Measurements from ENCODE around the gene SIRT4.

Gene SIRT4

DNA sequence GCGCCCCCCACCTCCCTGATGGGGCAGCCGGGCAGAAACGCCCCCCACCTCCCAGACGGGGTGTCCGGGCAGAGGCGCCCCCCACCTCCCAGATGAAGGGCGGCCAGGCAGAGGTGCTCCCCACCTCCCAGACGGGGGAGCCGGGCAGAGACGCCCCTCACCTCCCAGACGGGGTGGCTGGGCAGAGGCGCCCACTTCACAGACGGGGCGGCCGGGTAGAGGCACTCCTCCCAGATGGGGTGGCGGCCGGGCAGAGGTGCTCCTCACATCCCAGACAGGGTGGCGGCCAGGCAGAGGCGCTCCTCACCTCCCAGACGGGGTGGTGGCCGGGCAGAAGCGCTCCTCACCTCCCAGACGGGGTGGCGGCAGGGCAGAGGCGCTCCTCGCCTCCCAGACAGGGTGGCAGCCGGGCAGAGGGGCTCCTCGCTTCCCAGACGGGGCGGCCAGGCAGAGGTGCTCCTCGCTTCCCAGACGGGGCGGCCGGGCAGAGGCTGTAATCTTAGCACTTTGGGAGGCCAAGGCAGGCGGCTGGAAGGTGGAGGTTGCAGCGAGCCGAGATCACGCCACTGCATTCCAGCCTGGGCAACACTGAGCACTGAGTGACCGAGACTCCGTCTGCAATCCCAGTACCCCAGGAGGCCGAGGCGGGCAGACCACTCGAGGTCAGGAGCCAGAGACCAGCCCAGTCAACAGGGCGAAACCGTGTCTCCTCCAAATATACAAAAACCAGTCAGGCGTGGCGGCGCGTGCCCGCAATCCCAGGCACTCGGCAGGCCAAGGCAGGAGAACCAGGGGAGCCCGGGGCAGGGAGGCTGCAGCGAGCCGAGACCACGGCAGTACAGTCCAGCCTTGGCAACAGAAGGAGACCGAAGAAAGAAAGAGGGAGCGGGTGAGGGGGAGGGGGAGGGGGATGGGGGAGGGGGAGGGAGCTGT lies 23.7 kb upstream of the SIRT4 start:
- in situ Hi-C loops (cut with MboI; ENCODE audit: low sequenced_read_pairs): no loop called here

DNA sequence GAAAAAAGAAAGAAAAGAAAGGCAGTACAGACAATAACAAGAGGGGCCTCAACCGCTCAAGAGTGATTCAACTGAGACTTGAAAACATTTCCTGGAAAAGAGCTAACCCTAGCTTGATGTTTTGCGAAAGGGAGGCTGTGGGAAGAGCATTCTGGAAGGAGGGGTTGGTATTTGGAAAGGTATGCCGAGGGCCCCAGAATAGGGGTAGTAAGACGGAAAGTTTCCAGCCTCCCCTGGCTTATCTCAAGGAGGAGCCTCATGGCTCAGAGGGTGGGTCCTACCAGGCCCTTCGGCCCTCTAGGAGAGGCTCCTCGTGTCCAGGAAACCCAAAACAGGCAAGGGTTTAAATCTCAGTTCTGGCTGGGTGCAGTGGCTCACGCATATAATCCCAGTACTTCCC lies 18.8 kb upstream of the SIRT4 start:
- in situ Hi-C loops (cut with MboI; ENCODE audit: low sequenced_read_pairs): no loop called here

DNA sequence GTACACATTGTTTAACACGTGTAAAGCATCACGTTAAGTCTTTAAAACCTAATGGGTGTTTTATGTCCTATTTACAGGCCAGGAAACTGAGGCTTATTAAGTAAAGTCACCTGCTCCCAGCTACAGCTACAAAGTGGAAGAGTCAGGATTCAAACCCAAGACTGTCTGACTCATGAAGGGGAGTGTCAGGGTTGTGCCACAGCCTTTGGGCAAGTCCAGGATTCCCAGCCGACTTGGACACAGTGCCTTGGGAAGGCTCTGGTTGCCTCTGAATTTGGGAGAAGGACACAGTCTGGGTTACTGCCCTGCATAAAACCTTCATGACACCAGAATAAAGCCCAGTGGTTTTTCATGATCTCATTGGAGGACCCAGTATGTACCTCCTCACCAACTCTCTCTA lies 17.7 kb upstream of the SIRT4 start:
- in situ Hi-C loops (cut with MboI; ENCODE audit: low sequenced_read_pairs): no loop called here

DNA sequence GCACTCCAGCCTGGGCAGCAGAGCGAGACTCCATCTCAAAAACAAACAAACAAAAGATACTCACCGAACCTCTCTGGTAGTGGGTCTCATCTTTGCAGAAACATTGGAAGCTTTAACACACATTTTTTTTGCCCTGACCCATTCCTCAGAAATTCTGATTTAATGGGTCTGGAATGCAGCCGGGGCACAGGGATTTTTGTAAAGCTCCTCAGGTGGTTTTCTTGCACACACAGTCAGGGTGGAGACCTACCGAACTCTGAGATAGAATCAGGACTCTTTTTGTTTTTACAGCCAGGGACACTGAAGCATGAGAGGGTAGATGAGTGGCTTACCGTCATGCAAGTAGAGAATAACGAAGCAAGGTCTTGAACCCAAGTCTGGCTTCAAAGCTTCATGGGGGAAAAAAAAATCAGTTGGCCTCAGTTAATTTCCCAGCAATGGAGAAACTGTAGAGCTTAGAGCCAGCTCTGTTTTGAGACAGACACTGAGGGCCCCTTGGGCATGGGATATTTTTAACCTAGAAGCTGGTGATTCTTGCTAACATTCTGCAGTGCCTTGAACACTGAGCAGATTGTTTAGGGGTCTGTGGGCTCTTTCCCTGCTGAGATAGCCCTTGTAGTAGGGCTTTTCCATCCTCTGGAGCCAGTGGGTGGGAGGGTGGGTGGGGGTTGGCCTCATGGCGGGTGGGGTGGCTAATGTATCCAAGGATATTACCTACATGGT lies 15.2 kb upstream of the SIRT4 start:
- in situ Hi-C loops (cut with MboI; ENCODE audit: low sequenced_read_pairs): no loop called here

DNA sequence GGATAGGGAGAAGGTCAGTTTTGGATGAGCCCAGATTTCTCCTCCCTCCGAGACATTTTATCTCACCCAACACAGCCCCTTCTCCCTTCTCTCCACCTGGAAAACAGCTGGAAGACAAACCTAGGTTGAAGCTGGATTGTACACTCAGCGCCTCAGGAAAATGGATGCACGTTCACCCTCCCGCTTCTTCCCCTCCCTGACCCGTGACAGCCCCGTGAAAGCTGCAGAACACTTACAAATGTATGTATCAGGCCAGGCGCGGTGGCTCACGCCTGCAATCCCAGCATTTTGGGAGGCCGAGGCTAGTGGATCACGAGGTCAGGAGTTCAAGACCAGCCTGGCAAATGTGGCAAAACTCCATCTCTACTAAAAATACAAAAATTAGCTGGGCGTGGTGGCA lies 14.6 kb upstream of the SIRT4 start:
- in situ Hi-C loops (cut with MboI; ENCODE audit: low sequenced_read_pairs): no loop called here

DNA sequence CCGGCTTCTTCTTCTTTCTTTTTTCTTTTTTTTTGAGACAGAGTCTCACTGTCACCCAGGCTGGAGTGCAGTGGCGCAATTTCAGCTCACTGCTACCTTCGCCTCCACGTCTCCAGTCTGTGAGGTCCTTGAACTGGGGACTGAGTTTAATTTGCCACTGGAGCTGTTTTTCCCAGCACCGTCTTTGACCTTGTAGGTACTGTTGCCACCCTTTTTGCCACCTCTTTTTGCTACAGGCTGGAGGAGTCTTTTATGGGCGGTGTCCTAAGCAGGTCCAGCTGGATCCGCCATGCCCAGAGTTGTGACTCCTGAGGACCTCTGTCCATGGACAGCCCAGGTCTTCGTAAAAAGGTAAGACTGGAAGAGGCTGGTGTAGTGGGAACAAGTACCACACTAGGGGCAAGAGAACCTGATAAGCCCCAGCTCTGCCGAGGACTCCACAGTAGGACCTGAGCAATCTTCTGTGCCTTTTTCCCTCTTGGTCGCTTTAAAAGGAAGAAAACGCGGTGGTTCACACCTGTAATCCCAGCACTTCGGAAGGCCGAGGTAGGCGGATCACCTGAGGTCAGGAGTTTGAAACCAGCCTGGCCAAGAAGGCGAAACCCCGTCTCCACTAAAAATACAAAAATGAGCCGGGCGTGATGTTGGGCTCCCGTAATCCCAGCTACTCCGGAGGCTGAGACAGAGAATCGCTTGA lies 11.4 kb upstream of the SIRT4 start:
- in situ Hi-C loops (cut with MboI; ENCODE audit: low sequenced_read_pairs): no loop called here

DNA sequence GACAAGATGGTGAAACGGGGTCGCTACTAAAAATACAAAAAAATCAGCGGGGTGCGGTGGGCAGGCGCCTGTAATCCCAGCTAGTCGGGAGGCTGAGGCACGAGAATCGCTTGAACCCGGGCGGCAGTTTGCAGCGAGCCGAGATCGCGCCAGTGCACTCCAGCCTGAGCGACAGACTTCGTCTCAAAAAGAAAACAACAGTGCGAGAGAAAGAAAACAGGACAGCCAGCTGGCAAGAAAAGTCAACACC lies 9.8 kb upstream of the SIRT4 start:
- in situ Hi-C loops (cut with MboI; ENCODE audit: low sequenced_read_pairs): no loop called here

DNA sequence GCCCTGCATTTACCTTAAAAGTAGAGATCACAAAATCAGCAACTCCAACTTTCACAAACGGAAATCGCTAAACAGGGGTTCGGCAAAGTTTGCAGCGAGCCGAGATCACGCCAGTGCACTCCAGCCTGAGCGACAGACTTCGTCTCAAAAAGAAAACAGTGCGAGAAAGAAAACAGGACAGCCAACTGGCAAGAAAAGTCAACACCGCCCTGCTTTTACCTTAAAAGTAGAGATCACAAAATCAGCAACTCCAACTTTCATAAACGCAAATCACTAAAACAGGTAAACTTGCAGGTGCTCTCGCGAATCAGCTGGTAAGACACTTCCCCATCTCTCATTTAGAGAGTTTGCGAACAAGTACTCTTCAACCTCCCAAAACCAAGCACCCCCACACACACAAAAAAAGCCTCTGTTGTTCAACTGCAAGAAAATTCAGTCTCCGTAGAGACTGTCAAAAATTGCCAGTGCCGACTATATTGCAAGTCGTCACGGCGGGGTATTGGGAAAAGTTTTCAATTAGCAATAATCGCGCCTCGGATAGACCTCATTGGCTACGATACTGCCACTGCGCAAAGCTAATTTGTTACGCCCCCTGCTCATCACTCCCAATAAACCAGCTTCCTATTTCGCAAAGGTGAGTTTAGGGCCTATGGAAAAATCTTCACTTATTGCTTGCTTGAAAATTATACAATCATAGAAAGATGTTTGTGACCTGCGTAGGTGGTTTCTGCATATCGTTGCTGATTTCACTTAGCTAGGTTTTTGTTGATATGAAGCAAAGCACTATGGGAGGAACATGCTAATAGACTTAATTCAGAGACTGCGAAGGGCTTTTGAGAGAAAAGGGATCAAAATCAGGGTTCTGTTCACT lies 9.2 kb upstream of the SIRT4 start, which contains the start of gene RNU4-1:
TSS of gene RNU4-1 (minus strand) at position 577 of the 871 bp plus-strand sequence.
- in situ Hi-C loops (cut with MboI; ENCODE audit: low sequenced_read_pairs): no loop called here

DNA sequence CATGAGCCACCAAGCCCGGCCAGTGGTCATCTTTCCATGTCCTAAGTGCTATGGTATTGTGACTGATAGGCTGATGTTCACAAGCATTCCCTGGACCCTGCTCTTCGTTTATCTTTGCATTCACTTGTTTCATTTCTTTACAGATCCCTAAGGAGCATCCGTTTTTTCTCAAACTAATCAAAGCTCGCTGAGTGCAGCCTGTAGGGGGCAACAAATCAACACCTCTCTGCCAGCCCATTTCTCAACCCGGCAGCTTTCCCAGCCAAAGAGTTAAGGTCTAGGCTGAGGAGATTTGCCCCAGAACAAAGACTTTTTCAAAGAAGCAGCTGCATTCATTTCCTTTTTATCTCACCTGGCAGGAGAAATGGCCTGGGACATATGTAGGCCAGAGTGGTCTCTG lies 12.1 kb downstream of the SIRT4 start:
- in situ Hi-C loops (cut with MboI; ENCODE audit: low sequenced_read_pairs): no loop called here

DNA sequence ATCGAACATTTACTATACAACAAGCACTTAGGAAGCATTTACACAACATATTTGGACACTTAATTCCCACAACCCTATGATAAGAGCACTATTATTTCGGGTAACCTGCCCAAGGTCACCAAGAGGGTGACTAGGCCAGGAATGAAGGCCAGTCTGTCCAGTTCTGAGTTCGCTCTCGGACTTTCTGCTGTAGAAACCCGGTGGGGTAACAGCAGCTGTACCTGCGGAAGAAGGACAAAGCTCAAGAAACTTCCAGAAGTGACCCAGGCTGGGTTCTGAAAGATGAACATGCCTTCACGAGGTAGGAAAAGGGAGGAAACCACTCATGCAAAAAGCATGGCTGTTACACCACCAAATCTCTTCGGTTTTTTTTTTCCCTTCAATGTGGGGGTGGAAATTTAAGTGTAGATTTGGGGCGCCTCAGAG lies 14.7 kb downstream of the SIRT4 start:
- in situ Hi-C loops (cut with MboI; ENCODE audit: low sequenced_read_pairs): no loop called here

DNA sequence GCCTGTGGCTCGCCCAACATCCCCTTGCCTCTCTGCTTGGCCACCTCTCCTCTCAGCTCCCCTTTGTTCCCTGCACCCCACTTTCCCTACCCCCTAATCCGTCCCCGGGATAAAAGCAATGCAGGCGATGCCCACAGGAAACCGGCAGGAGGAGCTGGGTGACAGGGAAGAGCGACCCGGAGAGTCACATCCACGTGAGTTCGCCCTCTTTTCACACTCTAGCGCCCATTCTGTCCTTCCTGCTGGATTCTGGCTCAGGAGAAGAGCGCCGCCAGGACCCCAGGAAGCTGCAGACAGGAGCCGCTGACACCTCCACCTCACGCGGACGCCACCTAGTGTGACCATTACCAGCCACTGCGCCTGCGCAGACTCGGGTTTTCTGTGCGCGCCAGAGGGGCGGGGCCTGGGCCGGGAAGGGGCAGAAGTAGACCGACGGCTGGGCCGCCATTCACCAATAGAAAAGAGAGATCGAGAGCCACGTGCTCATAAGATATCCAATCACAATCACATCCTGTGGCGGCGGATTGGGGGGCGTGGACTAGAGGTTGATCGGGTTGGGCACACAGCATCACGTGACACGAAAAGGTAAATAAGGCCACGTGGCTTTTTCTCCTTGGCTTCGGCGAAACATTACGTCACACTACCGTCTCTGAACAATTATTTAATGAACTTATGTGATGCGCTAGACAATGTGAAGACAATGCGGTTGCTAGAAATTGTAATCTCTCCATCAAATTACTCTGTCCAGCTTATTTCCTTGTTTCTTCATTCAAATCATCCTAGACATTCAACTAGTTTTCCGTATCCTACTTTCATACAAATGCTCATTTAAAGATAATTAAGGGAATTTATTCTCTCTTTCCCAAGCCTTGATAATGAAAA lies 15.3 kb downstream of the SIRT4 start:
- in situ Hi-C loops (cut with MboI; ENCODE audit: low sequenced_read_pairs): no loop called here

DNA sequence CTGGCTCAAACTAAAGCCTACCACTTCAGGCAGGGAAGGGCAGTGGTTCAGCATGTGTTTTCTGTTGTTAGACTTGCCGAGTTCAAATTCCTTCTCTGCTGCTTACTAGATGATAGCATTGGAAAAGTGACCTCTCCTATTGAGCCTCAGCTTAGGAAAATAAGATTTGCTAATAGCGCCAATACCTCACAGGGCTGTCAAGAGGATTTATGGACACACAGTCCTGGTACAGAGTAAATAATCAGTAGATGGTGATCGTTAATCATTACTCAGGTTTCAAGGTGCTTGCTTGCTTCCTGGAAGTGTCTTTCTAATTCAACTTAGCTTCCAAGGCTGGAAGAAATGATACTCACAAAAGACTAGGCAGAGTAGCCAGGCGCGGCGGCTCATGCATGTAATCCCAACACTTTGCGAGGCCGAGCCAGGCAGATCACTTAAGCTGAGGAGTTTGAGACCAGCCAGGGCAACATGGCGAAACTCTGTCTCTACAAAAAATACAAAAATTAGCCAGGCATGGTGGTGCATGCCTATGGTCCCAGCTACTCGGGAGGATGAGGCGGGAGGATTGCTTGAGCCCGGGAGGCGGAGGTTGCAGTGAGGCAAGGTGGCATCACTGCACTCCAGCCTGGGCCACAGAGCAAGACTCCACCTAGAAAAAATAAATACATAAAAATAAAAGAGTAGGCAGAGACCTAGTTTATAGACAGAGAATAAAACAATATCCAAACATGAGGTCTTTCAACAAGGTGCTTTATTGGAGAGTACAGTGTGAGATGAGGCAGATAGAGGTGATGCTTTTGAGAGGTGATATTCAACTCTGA lies 19.5 kb downstream of the SIRT4 start:
- in situ Hi-C loops (cut with MboI; ENCODE audit: low sequenced_read_pairs): no loop called here

DNA sequence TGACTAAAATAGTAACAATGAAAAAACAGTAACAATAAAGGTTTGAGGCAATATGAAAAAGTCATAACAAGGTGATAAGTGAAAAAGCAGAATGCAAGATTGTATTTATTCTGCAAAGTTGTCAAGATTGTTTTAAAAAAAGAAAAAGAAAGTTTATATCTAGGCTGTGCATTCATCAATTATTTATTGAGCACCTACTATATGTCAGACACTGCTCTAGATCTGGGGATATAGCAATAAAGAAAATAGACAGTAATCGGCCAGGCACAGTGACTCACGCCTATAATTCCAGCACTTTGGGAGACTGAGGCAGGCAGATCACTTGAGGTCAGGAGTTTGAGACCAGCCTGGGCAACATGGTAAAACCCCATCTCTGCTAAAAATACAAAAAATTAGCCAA lies 21.7 kb downstream of the SIRT4 start:
- in situ Hi-C loops (cut with MboI; ENCODE audit: low sequenced_read_pairs): no loop called here

DNA sequence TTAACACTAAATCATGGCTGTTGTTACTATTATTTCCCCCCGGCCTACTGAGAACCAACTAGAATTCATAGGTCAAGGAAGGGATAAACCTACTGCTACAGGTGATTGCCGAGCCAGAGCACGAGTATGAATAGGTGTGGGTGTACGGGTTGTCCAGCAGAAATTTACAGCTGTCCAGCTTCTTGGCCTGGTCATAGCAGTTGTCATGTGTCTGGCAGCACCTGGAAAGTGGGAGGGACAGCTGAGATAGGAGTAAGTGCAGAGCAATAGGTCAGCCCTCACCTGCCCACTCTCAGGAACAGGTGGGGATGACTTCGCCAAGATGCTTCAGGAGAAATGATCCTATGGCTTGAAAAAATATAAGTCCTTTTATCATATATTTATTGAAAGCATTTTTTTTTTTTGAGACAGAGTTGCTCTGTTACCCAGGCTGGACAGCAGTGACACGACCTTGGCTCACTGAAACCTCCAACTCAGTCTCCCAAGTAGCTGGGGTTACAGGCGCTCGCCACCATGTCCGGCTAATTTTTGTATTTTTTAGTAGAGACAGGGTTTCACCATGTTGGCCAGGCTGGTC lies 22.8 kb downstream of the SIRT4 start:
- in situ Hi-C loops (cut with MboI; ENCODE audit: low sequenced_read_pairs): no loop called here

DNA sequence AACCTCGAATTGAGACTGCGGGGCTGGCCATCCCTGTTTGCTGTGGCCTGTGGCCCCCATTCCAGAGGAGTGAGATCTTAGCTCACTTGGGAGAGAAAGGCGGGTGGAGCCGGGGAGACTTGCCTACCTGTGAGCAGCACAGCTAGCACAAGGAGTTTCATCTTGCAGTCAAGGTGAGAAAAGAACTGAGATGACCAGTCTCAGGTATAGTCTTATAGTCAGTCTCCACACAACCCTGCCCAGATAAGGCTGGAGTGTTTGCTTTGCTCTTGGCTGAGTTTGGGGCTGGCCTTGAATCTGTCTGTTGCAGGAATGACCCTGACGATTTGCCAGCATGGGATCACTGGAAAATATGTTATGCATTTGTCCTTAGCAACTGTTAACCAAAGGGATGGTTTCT lies 25.5 kb downstream of the SIRT4 start, which contains the start of gene PLA2G1B:
TSS of gene PLA2G1B (minus strand) at position 187 of the 400 bp plus-strand sequence. CDS start at position 161, 26 bp downstream.
- in situ Hi-C loops (cut with MboI; ENCODE audit: low sequenced_read_pairs): no loop called here

DNA sequence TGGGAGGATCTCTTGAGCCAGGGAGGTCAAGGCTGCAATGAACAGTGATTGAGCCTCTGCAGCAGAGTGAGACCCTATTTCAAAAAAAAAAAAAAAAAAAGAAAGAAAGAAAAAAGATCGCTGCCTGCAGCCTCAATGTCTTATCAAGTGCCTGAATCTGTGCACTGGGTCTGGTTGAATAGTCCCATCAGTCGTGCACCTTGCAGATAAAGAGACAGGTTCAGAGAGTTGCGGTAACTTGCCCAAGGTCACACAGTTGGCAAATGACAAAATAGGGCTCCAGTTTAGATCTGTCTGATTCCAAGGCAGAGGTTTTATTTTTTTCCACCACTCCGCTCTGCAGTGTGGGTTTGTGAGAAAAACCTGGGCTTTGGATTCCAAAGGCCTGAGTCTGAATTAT lies 26.1 kb downstream of the SIRT4 start:
- in situ Hi-C loops (cut with MboI; ENCODE audit: low sequenced_read_pairs): no loop called here

DNA sequence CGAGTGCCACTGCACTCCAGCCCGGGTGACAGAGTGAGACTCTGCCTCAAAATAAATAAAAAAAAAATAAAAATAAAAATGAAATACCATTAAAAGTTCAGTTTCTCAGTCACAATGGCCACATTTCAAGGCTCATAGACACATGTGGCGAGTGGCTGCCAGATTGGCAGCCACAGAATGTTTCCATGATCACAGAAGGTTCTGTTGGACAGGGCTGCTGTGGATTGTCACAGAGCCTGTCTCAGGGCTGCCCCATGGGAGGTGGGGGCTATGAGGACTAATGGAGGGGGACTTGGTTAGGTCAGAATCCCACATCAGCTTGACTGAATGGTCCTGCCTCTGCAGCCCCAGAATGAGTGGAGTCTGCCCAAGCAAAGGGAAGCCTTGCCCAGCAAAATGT lies 29.3 kb downstream of the SIRT4 start:
- in situ Hi-C loops (cut with MboI; ENCODE audit: low sequenced_read_pairs): no loop called here

DNA sequence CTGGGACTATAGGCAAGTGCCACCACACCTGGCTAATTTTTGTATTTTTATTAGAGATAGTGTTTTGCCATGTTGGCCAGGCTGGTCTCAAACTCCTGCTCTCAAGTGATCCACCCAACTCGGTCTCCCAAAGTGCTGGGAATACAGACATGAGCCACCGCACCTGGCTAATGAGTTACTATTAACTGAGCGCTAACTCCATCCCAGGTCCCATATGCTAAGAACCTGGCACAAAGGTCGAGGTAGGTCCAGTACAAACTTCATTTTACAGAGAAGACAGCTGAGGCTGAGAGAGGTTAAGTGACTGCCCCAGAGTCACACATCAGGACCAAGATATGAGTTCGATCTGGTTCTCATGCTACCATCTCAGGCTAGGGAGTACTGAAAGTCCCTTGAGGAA lies 29.9 kb downstream of the SIRT4 start:
- in situ Hi-C loops (cut with MboI; ENCODE audit: low sequenced_read_pairs): no loop called here

DNA sequence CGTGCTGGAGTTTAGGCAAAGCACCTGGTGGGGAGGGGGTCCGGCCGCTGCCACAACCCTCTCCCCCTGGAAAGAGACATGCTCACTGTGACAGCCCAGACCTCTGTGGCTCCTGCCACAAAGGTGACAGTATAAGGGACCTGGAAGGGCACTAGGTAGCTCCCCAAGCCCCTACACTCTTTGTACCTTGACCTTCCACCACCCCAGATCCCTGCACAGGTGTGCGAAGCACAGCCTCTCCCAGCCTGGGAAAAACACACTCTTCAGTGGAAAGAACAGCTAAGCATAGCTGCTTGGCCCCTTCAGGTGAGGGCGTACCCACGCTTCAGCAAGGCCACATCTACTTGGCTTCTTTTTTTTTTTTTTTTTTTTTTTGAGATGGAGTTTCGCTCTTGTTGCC lies 30.4 kb downstream of the SIRT4 start:
- in situ Hi-C loops (cut with MboI; ENCODE audit: low sequenced_read_pairs): no loop called here
